B cell (primary cell): ENCODE data around the gene PSG5. TPM values are rescaled to one million over a fixed set of nuclear protein-coding genes. Genes with fewer than 3 reads are reported as not detected.
"Not testable (repeated sequence)": the region's sequence is repeated elsewhere in the genome, so short reads cannot be mapped to it uniquely, and the experiment has no call there.

ENCODE experiments used
- ATAC-seq: fragments of 200-7000 bp; cut with Tn5 transposase; one replicate; pipeline ENCODE4 v1.10.0; 2021; ENCODE audit warnings: low read depth, mild to moderate bottlenecking, moderate number of reproducible peaks, moderate library complexity
- CTCF ChIA-PET: fragments of 350-600 bp; sonication (Branson Sonifier 250); formaldehyde crosslinking; loops from one replicate; lab custom pipeline; 2021; ENCODE audit warnings: antibody characterized with exemption, inconsistent platforms; lab: Charles Lee
- POLR2A ChIA-PET: fragments of 350-600 bp; sonication (Branson Sonifier 250); formaldehyde crosslinking; loops from one replicate; lab custom pipeline; 2021; ENCODE audit warnings: antibody characterized with exemption; lab: Charles Lee
- DNase-seq: peaks from one replicate; pipeline ENCODE4 v3.0.0; 2013
- H2AFZ ChIP-seq: 2 replicates; pipeline ENCODE4 v1.6.1; 2012; ENCODE audit warnings: mild to moderate bottlenecking, low read depth, low read length; ENCODE audit not compliant: insufficient read depth, poor library complexity, severe bottlenecking
- H3K27ac ChIP-seq, 2 donors: 1 replicate in 1 of 2; 2 replicates in 1 of 2; pipeline ENCODE4 v1.5.1; 2012 to 2013; ENCODE audit warnings: low read length in 2 of 2, mild to moderate bottlenecking in 2 of 2, moderate library complexity in 1 of 2
- H3K27me3 ChIP-seq, 4 experiments: fragments of 200-600 bp in 1 of 4; sonication (generic) in 1 of 4; replicated peaks in 1 of 4; 1 replicate in 2 of 4; 2 replicates in 2 of 4; pipeline versions ENCODE4 v1.6.1 to v1.7.0; 2013 to 2016; ENCODE audit warnings: low read length in 3 of 4, mild to moderate bottlenecking in 2 of 4, mixed read lengths in 1 of 4, moderate library complexity in 1 of 4; ENCODE audit not compliant: insufficient read depth in 4 of 4, control insufficient read depth in 3 of 4; ENCODE audit errors: control extremely low read depth in 1 of 4
- H3K36me3 ChIP-seq, 2 experiments: replicated peaks in 1 of 2; 1 replicate in 1 of 2; 2 replicates in 1 of 2; pipeline versions ENCODE4 v1.6.1 to v1.7.1; 2013; ENCODE audit warnings: low read length in 1 of 2; ENCODE audit not compliant: insufficient read depth in 2 of 2, control insufficient read depth in 1 of 2; ENCODE audit errors: control extremely low read depth in 1 of 2, extremely low read depth in 1 of 2
- H3K4me1 ChIP-seq, 2 donors: fragments of 200-600 bp in 1 of 2; sonication (generic) in 1 of 2; 1 replicate in 1 of 2; 2 replicates in 1 of 2; pipeline versions ENCODE4 v1.5.1 to v1.6.1; 2013 to 2017; ENCODE audit warnings: low read length in 2 of 2; ENCODE audit not compliant: control insufficient read depth in 2 of 2, insufficient read depth in 2 of 2
- H3K4me2 ChIP-seq: replicated peaks from 2 replicates; pipeline ENCODE3; 2012; ENCODE audit warnings: mild to moderate bottlenecking, low read depth, low read length; ENCODE audit not compliant: poor library complexity, severe bottlenecking
- H3K4me3 ChIP-seq, 5 experiments: fragments of 200-600 bp in 1 of 5; sonication (generic) in 1 of 5; 1 replicate in 3 of 5; 2 replicates in 2 of 5; pipeline versions ENCODE4 v1.5.1 to v1.7.0; 2011 to 2016; ENCODE audit warnings: low read length in 4 of 5, mild to moderate bottlenecking in 4 of 5, low read depth in 2 of 5, control low read depth in 1 of 5, moderate library complexity in 1 of 5; ENCODE audit not compliant: insufficient read depth in 1 of 5; ENCODE audit errors: control extremely low read depth in 1 of 5, extremely low read depth in 1 of 5
- H3K79me2 ChIP-seq: fragments of 200-600 bp; sonication (generic); one replicate; pipeline ENCODE4 v1.6.0; 2016; ENCODE audit warnings: low read length; ENCODE audit not compliant: control insufficient read depth, insufficient read depth
- H3K9ac ChIP-seq: fragments of 200-600 bp; sonication (generic); 2 replicates; pipeline ENCODE4 v1.6.1; 2017; ENCODE audit warnings: mild to moderate bottlenecking, low read length, moderate library complexity
- H3K9me3 ChIP-seq, 3 donors: one replicate each; pipeline versions ENCODE4 v1.6.1 to v1.7.1; 2013; ENCODE audit warnings: low read length in 2 of 3; ENCODE audit not compliant: control insufficient read depth in 2 of 3, insufficient read depth in 1 of 3; ENCODE audit errors: control extremely low read depth in 1 of 3
- H4K20me1 ChIP-seq: 2 replicates; pipeline ENCODE4 v1.6.0; 2012; ENCODE audit warnings: mild to moderate bottlenecking, low read length; ENCODE audit not compliant: insufficient read depth, control insufficient read depth, poor library complexity, severe bottlenecking
- H3K27ac Mint-ChIP-seq: one replicate; pipeline ENCODE4 v1.8.0; 2021; ENCODE audit warnings: mixed read lengths
- H3K27me3 Mint-ChIP-seq: one replicate; pipeline ENCODE4 v1.8.0; 2021; ENCODE audit warnings: mixed read lengths
- H3K4me1 Mint-ChIP-seq: one replicate; pipeline ENCODE4 v1.8.0; 2021; ENCODE audit warnings: mixed read lengths
- H3K4me3 Mint-ChIP-seq: one replicate; pipeline ENCODE4 v1.8.0; 2021; ENCODE audit warnings: mixed read lengths
- H3K9me3 Mint-ChIP-seq: one replicate; pipeline ENCODE4 v1.8.0; 2022; ENCODE audit warnings: mixed read lengths; ENCODE audit not compliant: insufficient read depth
- EZH2 ChIP-seq: IDR thresholded peaks from 2 replicates; pipeline ENCODE4 v1.6.1; 2012; ENCODE audit warnings: borderline replicate concordance, low read depth, mild to moderate bottlenecking, moderate library complexity, low read length; ENCODE audit not compliant: insufficient read depth, poor library complexity, severe bottlenecking
- WGBS: methylation state at CpG from one replicate; pipeline ENCODE4 v1.1.5; 2013; ENCODE audit warnings: missing lambda C conversion rate; ENCODE audit not compliant: insufficient coverage; 5-methylcytosine and 5-hydroxymethylcytosine counted together
- intact Hi-C: fragments of 100-400 bp; cut with micrococcal nuclease; formaldehyde crosslinking; loops from one replicate; pipeline ENCODE4 v1.10.0; 2022
- polyA plus RNA-seq: library from polyadenylated mRNA; depleted of rRNA; stranded (reverse); fragments of >200 nt; gene quantifications from 2 replicates; pipeline ENCODE4 v1.2.3, GENCODE V29; 2012
- total RNA-seq, 2 donors: library from RNA; stranded (reverse); fragments of 120-200 nt in 1 of 2; gene quantifications; 1 replicate in 1 of 2; 2 replicates in 1 of 2; pipeline versions ENCODE4 v1.2.3 to v1.2.4, GENCODE V29; 2013 to 2022
- TF ChIP-seq, protein P1 (sequence below): fragments of 200-600 bp; IDR thresholded peaks from one replicate; pipeline ENCODE4 v1.8.0; 2022; ENCODE audit warnings: antibody characterized with exemption, mild to moderate bottlenecking

Gene PSG5
- total and polyA plus RNA-seq, 2 donors (not counting 1 experiment from before 2014, with no cell fraction given) = not detected

DNA sequence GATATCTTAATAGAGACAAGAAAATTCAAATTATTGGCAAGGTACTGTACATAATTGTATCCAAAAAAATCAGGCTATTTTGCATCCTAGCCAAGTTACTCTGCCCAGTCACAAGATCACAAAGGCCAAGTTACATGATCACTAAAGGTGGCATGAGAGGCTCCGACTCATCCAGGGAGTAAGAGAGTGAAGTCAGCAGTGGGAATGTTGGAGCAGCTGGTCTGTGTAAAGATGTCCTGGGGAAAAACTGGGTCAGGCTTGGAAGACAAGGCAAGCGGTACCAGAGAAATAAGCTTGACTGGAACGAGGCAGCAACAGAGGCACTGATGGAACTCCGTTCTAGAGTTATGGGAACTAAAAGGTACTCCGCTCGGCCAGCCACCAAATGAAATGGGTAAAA lies 53.6 kb downstream of the PSG5 start:
- 96% methylated on average over 6 of the region's 6 CpGs for WGBS
- no peak for ATAC-seq

DNA sequence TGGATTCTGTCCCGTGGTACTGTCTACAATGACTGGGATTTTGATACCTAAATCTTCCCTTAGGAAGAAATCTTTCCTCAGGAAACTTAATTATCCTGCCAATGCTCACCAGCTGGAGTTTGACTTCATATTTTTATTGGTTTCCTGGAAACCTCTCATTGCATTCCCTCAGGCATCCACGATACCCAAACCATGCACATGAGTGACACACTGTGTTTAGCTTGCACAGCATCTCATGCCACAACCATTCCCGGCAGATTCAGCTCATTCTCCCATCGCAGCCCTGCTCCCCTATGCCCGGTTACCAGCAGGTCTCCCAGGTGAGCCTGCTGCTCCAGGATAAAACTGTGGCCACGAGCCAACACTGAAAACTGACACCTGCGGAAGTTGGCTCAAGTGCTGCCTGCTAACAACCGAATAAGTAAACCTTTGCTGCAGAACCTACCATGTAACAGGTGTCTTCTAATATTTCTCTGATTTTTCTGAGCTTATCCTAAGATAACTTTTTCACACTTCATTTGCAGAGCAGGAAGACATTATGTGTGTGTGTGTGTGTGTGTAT lies 55.0 kb downstream of the PSG5 start:
- intact Hi-C loops, CTCF ChIA-PET, POLR2A ChIA-PET, H3K4me3 ChIP-seq, H3K9ac ChIP-seq, H3K4me2 ChIP-seq, H3K4me3 Mint-ChIP-seq, H3K4me1 Mint-ChIP-seq, H4K20me1 ChIP-seq, ATAC-seq, H3K27me3 Mint-ChIP-seq, H3K9me3 ChIP-seq, H3K4me1 ChIP-seq, H3K36me3 ChIP-seq, H2AFZ ChIP-seq, DNase-seq, H3K9me3 Mint-ChIP-seq, H3K27me3 ChIP-seq, H3K79me2 ChIP-seq, H3K27ac Mint-ChIP-seq, H3K27ac ChIP-seq: not testable (repeated sequence)
- WGBS = 85% methylated on average over 7 of the region's 8 CpGs

More for the DNA sequence above, 53.6 kb downstream of the PSG5 start:
- intact Hi-C loops = no loop called here
- no peak overlapping the region for H3K9ac ChIP-seq
- ChIA-PET CTCF (no interaction called here), POLR2A (no interaction called here)
- Mint-ChIP-seq H3K27ac (no peak overlapping the region), H3K4me1 (no peaks in the 10 kb centered on the region), H3K27me3 (no peaks in the 10 kb centered on the region), H3K9me3 (peaks cover 2% of the 10 kb centered on the region), H3K4me3 (no peak overlapping the region)
- no peak for DNase-seq
- no peak overlapping the region for H2AFZ ChIP-seq
- no peaks in the 10 kb centered on the region for H4K20me1 ChIP-seq
- H3K36me3 ChIP-seq = no peaks in the 10 kb centered on the region
- peaks cover 0 to 9% (median 0%) of the 10 kb centered on the region in 3 donors for H3K9me3 ChIP-seq
- H3K79me2 ChIP-seq = no peaks in the 10 kb centered on the region
- no peak overlapping the region for H3K27ac ChIP-seq
- TF ChIP-seq, protein P1, sequence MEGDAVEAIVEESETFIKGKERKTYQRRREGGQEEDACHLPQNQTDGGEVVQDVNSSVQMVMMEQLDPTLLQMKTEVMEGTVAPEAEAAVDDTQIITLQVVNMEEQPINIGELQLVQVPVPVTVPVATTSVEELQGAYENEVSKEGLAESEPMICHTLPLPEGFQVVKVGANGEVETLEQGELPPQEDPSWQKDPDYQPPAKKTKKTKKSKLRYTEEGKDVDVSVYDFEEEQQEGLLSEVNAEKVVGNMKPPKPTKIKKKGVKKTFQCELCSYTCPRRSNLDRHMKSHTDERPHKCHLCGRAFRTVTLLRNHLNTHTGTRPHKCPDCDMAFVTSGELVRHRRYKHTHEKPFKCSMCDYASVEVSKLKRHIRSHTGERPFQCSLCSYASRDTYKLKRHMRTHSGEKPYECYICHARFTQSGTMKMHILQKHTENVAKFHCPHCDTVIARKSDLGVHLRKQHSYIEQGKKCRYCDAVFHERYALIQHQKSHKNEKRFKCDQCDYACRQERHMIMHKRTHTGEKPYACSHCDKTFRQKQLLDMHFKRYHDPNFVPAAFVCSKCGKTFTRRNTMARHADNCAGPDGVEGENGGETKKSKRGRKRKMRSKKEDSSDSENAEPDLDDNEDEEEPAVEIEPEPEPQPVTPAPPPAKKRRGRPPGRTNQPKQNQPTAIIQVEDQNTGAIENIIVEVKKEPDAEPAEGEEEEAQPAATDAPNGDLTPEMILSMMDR = no peak
- no peak for TF ChIP-seq EZH2
- no peak overlapping the region for H3K4me3 ChIP-seq
- H3K4me1 ChIP-seq = no peaks in the 10 kb centered on the region
- H3K4me2 ChIP-seq = no peak overlapping the region
- H3K27me3 ChIP-seq = no peaks in the 10 kb centered on the region

DNA sequence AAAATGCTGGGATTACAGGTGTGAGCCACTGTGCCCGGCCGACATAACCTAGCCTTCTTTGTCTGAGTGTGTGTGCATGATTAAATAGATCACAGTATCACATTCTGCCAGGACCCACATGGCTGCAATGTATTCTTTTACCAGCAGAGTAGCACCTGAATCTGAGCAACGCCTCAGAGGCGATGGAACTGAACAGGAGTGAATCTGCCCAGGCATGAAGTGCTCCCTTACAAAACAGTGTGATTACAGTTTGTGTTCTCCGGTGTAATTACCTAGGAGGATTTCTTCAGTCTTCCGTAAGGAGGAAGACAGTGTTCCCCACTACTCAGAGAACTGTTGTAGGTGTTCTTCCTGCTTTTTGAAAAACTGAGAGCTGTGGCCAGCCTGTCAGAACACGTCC lies 57.1 kb downstream of the PSG5 start:
- H2AFZ ChIP-seq, H3K4me2 ChIP-seq, H3K27me3 ChIP-seq, POLR2A ChIA-PET, H3K9me3 ChIP-seq, H3K27ac Mint-ChIP-seq, H3K4me3 Mint-ChIP-seq, H3K27ac ChIP-seq, H4K20me1 ChIP-seq, H3K4me1 Mint-ChIP-seq, H3K36me3 ChIP-seq, H3K79me2 ChIP-seq, H3K4me3 ChIP-seq, H3K4me1 ChIP-seq, DNase-seq, intact Hi-C loops, H3K27me3 Mint-ChIP-seq, H3K9ac ChIP-seq, ATAC-seq, H3K9me3 Mint-ChIP-seq, CTCF ChIA-PET: not testable (repeated sequence)
- 90% methylated on average over 2 of the region's 7 CpGs for WGBS
